ENCODE data around the gene TM6SF1.

GRCh38 chr15:83164111-83164770 lies 56.8 kb downstream of the TM6SF1 start:
- TF ChIP-seq EZH2 (IDR thresholded peaks at IDR 0.05; ENCODE audit: borderline replicate concordance, low read depth, low read length, severe bottlenecking) (no peak), CTCF (IDR thresholded peaks at IDR 0.05; ENCODE audit: borderline replicate concordance, extremely low read depth, low read length, poor library complexity, severe bottlenecking) (no peak)

Data from DND-41 (cell line).